ENCODE results near the gene ZER1.

ZER1 gene

GRCh38 chr9:128762671-128763449 lies 8.9 kb downstream of the ZER1 start:
- no peak overlapping the region for H3K27ac ChIP-seq (ENCODE audit: low read depth, low read length)
- H3K79me2 ChIP-seq (ENCODE audit: insufficient read depth, low read length), result no peaks in the 10 kb centered on the region
- no peaks in the 10 kb centered on the region for H3K27me3 ChIP-seq (ENCODE audit: low read length)
- H2AFZ ChIP-seq (ENCODE audit: low read depth, low read length, severe bottlenecking), result no peak overlapping the region
- H3K36me3 ChIP-seq (ENCODE audit: low read length), result no peaks in the 10 kb centered on the region
- TF ChIP-seq CTCF (IDR thresholded peaks at IDR 0.05; ENCODE audit: insufficient read depth, low read length, poor library complexity, severe bottlenecking), result no peak
- no peak for TF ChIP-seq EZH2phosphoT487 (conservative IDR thresholded peaks at IDR 0.05; ENCODE audit: low read length)
- H4K20me1 ChIP-seq (ENCODE audit: low read depth, low read length), result no peaks in the 10 kb centered on the region
- H3K4me2 ChIP-seq (ENCODE audit: low read depth, low read length, poor library complexity, severe bottlenecking), result no peak overlapping the region
- H3K9ac ChIP-seq (ENCODE audit: low read length), result no peak overlapping the region
- H3K9me3 ChIP-seq (ENCODE audit: insufficient read depth, low read length), result no peaks in the 10 kb centered on the region
- H3F3A ChIP-seq (ENCODE audit: insufficient read depth), result no peaks in the 10 kb centered on the region
- no peaks in the 10 kb centered on the region for H3K9me2 ChIP-seq (replicated peaks; ENCODE audit: insufficient read depth, low read length)
- H3K4me3 ChIP-seq (ENCODE audit: insufficient read depth, low read length, poor library complexity, severe bottlenecking), result no peak overlapping the region

- H3K36me3 ChIP-seq (ENCODE audit: low read length), result no peaks in the 10 kb centered on the region
- peaks cover 3% of the 10 kb centered on the region; the same call in 1 of the 2 replicates for H3F3A ChIP-seq (ENCODE audit: insufficient read depth)
- no peak for TF ChIP-seq EZH2phosphoT487 (conservative IDR thresholded peaks at IDR 0.05; ENCODE audit: low read length)
- TF ChIP-seq CTCF (IDR thresholded peaks at IDR 0.05; ENCODE audit: insufficient read depth, low read length, poor library complexity, severe bottlenecking), result no peak
Observed at GRCh38 chr9:128757602-128758001, 14.1 kb downstream of the ZER1 start.

GRCh38 chr9:128753627-128754026 lies 18.1 kb downstream of the ZER1 start:
- no peaks in the 10 kb centered on the region for H4K20me1 ChIP-seq (ENCODE audit: low read depth, low read length)
- no peaks in the 10 kb centered on the region for H3K36me3 ChIP-seq (ENCODE audit: low read length)
- peaks cover 3% of the 10 kb centered on the region; the same call in 1 of the 2 replicates for H3F3A ChIP-seq (ENCODE audit: insufficient read depth)
- no peak overlapping the region for H2AFZ ChIP-seq (ENCODE audit: low read depth, low read length, severe bottlenecking)
- H3K4me2 ChIP-seq (ENCODE audit: low read depth, low read length, poor library complexity, severe bottlenecking), result no peak overlapping the region
- no peak overlapping the region for H3K4me3 ChIP-seq (ENCODE audit: insufficient read depth, low read length, poor library complexity, severe bottlenecking)
- H3K9me3 ChIP-seq (ENCODE audit: insufficient read depth, low read length), result no peaks in the 10 kb centered on the region
- no peak overlapping the region for H3K9ac ChIP-seq (ENCODE audit: low read length)
- TF ChIP-seq EZH2phosphoT487 (conservative IDR thresholded peaks at IDR 0.05; ENCODE audit: low read length) (no peak), CTCF (IDR thresholded peaks at IDR 0.05; ENCODE audit: insufficient read depth, low read length, poor library complexity, severe bottlenecking) (no peak)
- no peaks in the 10 kb centered on the region for H3K79me2 ChIP-seq (ENCODE audit: insufficient read depth, low read length)
- no peak overlapping the region for H3K27ac ChIP-seq (ENCODE audit: low read depth, low read length)
- no peaks in the 10 kb centered on the region for H3K27me3 ChIP-seq (ENCODE audit: low read length)
- H3K9me2 ChIP-seq (replicated peaks; ENCODE audit: insufficient read depth, low read length), result no peaks in the 10 kb centered on the region

More at GRCh38 chr9:128757602-128758001, 14.1 kb downstream of the ZER1 start:
- Histone ChIP-seq H3K9me2 (replicated peaks; ENCODE audit: insufficient read depth, low read length) (no peaks in the 10 kb centered on the region), H3K9ac (ENCODE audit: low read length) (no peak overlapping the region), H3K4me3 (ENCODE audit: insufficient read depth, low read length, poor library complexity, severe bottlenecking) (no peak overlapping the region), H4K20me1 (ENCODE audit: low read depth, low read length) (no peaks in the 10 kb centered on the region), H3K9me3 (ENCODE audit: insufficient read depth, low read length) (no peaks in the 10 kb centered on the region), H3K27me3 (ENCODE audit: low read length) (no peaks in the 10 kb centered on the region), H3K4me2 (ENCODE audit: low read depth, low read length, poor library complexity, severe bottlenecking) (no peak overlapping the region), H3K27ac (ENCODE audit: low read depth, low read length) (no peak overlapping the region), H2AFZ (ENCODE audit: low read depth, low read length, severe bottlenecking) (no peak overlapping the region), H3K79me2 (ENCODE audit: insufficient read depth, low read length) (no peaks in the 10 kb centered on the region)

Measured in SU-DHL-6 (cell line).